Memory B cell (primary cell): Measurements from ENCODE around the gene IFI27L2.

Experiments used
- ATAC-seq: fragments of 150-1000 bp; cut with Tn5 transposase; 2 replicates; pipeline ENCODE4 v1.10.0; 2021; ENCODE audit warnings: low read depth, mild to moderate bottlenecking, moderate library complexity
- DNase-seq, 2 donors: peaks; one replicate each; pipeline ENCODE4 v3.0.0; 2022; ENCODE audit warnings: low spot score in 2 of 2
- H3K27ac Mint-ChIP-seq: one replicate; pipeline ENCODE4 v1.8.0; 2022; ENCODE audit warnings: mild to moderate bottlenecking, moderate library complexity, mixed read lengths
- H3K27me3 Mint-ChIP-seq: one replicate; pipeline ENCODE4 v1.8.0; 2022; ENCODE audit warnings: mixed read lengths
- H3K36me3 Mint-ChIP-seq: one replicate; pipeline ENCODE4 v1.8.0; 2022; ENCODE audit warnings: mild to moderate bottlenecking, mixed read lengths
- H3K4me1 Mint-ChIP-seq: one replicate; pipeline ENCODE4 v1.8.0; 2022; ENCODE audit warnings: mixed read lengths
- H3K4me3 Mint-ChIP-seq: one replicate; pipeline ENCODE4 v1.8.0; 2022; ENCODE audit warnings: mild to moderate bottlenecking, moderate library complexity, mixed read lengths
- H3K9me3 Mint-ChIP-seq: one replicate; pipeline ENCODE4 v1.8.0; 2022; ENCODE audit warnings: mixed read lengths

IFI27L2 gene

DNA sequence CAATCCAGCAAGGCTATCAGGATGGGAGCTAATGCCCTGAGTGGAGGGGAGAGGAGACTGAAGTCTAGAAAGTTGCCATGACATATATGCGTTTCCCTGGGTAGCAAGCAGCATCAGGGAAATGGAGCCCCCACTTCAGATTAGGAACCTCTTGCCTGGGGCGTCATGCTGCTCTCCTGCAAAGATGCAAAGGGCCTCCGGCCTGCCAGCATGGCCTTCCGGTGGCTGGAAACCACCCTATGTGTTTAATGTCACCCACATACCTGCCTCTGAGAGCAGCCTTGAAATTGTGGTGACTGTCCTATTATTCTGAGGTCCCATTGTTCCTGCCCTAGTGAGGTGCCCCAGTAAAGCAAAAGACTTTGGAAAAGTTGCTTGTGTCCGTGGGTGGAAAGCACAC is 10.0 kb upstream of the IFI27L2 start:
- Mint-ChIP-seq H3K27ac (no peak overlapping the region), H3K4me3 (no peak overlapping the region)
- DNase-seq: no peak

DNA sequence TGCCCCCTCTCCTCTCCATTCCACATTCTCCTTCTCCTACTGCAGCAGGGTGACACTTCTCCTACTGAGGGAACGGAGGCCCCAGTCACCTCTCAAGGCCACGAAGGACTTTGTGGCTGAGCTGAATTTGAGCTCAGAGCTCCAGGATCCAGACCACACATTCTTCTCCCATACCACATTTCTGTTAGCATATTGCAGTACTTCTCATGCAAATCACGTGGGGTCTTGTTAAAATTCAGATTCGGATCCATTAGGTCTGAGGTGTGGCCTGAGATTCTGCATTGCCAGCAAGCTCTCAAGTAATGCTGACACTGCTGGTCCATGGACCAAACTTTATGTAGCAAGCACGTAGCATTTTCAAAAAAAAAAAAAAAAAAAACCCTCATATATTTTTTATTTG is 9.6 kb upstream of the IFI27L2 start:
- DNase-seq (no peak), ATAC-seq (no peak)
- Mint-ChIP-seq H3K36me3 (peaks cover 6% of the 10 kb centered on the region), H3K27me3 (peaks cover 7% of the 10 kb centered on the region), H3K4me1 (no peaks in the 10 kb centered on the region), H3K27ac (no peak overlapping the region), H3K9me3 (peaks cover 5% of the 10 kb centered on the region), H3K4me3 (no peak overlapping the region)

More for the DNA sequence above, 10.0 kb upstream of the IFI27L2 start:
- peaks cover 5% of the 10 kb centered on the region for H3K9me3 Mint-ChIP-seq
- ATAC-seq: no peak
- peaks cover 6% of the 10 kb centered on the region for H3K36me3 Mint-ChIP-seq
- H3K27me3 Mint-ChIP-seq: peaks cover 7% of the 10 kb centered on the region
- H3K4me1 Mint-ChIP-seq: no peaks in the 10 kb centered on the region

DNA sequence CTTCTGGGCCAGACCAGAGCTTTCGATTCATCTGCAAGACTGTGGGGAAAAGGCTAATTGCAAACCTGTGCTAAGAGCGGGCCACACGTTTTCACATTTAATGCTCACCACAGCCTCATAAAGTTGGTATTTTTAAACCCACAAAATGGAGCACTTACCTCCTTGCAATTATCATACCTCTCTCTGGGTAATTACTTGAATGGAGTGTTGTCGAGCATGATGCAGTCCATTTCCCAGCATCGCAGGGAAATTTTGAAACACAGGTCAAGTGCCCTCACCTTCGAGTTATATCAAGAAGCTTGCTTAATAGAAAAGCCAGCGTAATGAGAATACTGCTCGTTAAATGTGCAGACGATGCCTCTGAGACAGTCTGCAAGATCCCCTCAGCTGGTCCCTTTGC is 8.8 kb upstream of the IFI27L2 start:
- Mint-ChIP-seq H3K27ac (no peak overlapping the region), H3K9me3 (peaks cover 5% of the 10 kb centered on the region), H3K27me3 (peaks cover 7% of the 10 kb centered on the region), H3K4me3 (no peak overlapping the region), H3K36me3 (peaks cover 6% of the 10 kb centered on the region), H3K4me1 (no peaks in the 10 kb centered on the region)
- DNase-seq (no peak), ATAC-seq (no peak)

DNA sequence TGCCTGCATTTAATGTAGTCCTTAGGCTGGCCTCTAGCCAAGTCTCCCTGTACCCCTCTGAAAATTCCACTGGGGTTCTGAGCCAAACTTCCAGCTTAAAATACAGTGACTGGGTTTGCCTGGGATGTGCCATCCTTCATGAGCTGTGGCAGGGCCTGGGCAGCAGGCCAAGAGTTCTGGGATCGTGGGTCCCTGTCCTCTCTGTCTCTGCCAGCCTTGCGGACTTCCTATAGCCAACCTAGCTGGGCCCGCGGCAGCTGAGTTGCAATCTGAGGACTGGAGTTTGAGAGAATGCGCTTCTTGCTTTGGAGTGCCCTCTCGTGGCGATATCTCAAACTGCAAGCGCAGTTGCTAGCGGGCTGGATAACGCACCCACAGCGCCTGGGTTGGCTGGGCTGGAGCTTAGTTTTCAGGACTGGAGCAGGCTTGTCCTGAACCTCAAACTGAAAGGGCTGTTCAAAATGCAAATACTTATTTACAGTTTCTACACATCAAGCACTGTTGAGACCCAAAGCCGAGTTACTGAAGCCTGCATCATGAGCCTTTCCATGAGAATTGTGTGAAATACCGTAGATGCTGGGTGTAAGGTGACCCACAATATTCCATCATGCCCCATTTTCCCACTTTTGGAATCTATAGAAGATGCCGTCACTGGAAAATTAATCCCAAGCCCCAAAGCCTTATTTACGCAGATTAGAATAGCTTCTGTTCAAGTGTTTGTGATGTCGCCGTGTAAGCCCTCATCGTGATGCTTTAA is 7.3 kb upstream of the IFI27L2 start:
- H3K4me3 Mint-ChIP-seq: no peak overlapping the region
- no peak overlapping the region for H3K27ac Mint-ChIP-seq
- DNase-seq: peak; percentile 80 to 87
- no peaks in the 10 kb centered on the region for H3K4me1 Mint-ChIP-seq
- ATAC-seq: peak; percentile 89
- H3K9me3 Mint-ChIP-seq: peaks cover 5% of the 10 kb centered on the region
- H3K36me3 Mint-ChIP-seq: peaks cover 6% of the 10 kb centered on the region
- H3K27me3 Mint-ChIP-seq: peaks cover 8% of the 10 kb centered on the region

DNA sequence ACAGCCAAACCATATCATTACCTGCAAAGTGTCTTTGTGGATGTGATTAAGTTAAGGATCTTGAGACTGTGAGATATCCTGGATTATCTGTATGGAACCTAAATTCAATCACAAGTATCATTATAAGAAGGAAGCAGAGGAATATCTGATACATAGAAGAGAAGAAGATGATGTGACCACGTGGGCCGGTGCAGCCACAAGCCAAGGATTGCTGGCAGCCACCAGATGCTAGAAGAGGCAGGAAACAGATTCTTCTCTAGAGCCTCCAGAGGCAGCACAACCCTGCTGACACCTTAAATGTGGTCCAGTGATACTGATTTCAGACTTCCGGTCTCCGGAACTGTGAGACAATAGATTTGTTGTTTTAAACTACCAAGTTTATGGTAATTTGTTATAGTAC is 6.1 kb upstream of the IFI27L2 start:
- H3K27ac Mint-ChIP-seq: no peak overlapping the region

DNA sequence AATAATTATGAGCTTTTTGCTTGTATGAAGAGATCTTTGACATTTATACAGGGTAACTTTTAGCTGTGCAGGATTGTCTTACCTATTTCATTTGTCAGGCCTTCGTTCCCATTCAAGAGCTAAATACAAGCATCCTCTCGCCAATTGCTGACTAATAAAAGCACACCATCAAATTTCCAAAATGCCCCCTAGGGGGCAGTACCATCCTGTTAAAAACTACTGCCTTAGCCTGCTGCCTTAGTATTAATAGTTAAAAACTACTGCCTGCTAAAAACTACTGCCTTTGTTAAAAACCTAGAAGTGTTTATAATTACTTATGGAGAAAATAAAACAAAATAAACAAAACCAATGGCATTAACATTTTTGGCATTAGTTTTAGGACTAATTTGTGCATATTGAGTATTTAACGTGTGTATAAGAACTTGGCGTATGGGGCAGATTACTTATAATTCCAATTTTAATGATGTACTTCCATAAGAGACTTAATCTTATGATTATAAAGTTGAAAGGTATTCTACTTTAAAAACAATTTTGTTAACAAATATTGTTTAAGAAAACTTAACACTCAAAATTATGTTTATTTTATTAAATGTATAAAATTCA is 3.0 kb upstream of the IFI27L2 start:
- H3K9me3 Mint-ChIP-seq: peaks cover 5% of the 10 kb centered on the region
- H3K4me1 Mint-ChIP-seq: peaks cover 16% of the 10 kb centered on the region
- ATAC-seq (peak; percentile 43), DNase-seq (peak; percentile 49 to 58)
- H3K36me3 Mint-ChIP-seq: peaks cover 6% of the 10 kb centered on the region
- no peak overlapping the region for H3K27ac Mint-ChIP-seq
- peaks cover 5% of the 10 kb centered on the region for H3K27me3 Mint-ChIP-seq
- no peak overlapping the region for H3K4me3 Mint-ChIP-seq

More for the DNA sequence above, 6.1 kb upstream of the IFI27L2 start:
- no peaks in the 10 kb centered on the region for H3K4me1 Mint-ChIP-seq
- peaks cover 8% of the 10 kb centered on the region for H3K27me3 Mint-ChIP-seq
- DNase-seq (no peak), ATAC-seq (no peak)
- peaks cover 5% of the 10 kb centered on the region for H3K9me3 Mint-ChIP-seq
- H3K4me3 Mint-ChIP-seq: no peak overlapping the region
- peaks cover 6% of the 10 kb centered on the region for H3K36me3 Mint-ChIP-seq

DNA sequence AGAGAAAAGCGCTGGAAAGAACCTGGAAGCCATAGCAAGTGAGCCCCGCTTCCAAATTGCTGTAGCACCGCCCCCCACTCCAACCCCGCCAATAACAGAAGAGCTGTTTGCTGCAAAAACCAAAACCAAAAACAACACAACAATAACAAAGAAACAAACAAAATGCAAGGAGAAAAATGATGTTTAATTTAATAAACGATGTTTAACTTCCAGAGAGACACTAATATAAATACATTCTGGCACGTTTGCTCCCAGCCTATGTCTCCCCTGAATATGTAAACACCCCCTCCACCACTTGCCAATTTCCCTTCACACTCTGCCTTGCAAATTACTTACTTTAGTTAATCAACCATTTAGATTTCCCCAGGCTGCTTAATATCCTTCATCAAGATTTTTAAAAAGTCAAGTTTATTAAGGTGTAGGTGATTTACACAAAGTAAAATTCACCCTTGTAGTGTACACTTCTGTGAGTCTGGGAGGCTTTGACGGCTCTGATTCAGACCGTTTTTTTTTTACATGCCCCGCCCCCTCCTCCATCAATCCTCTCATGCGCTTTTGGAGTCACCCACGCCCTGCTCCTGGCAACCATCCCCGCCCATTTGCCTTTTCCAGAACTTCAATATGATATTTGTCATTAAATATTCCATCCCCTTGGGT is 482 bp upstream of the IFI27L2 start:
- Mint-ChIP-seq H3K36me3 (peaks cover 5% of the 10 kb centered on the region), H3K27ac (peak overlapping the region; percentile 93), H3K9me3 (no peaks in the 10 kb centered on the region), H3K4me3 (peak overlapping the region; percentile 94), H3K4me1 (peaks cover 16% of the 10 kb centered on the region), H3K27me3 (peaks cover 1% of the 10 kb centered on the region)
- DNase-seq (no peak), ATAC-seq (peak; percentile 30)

DNA sequence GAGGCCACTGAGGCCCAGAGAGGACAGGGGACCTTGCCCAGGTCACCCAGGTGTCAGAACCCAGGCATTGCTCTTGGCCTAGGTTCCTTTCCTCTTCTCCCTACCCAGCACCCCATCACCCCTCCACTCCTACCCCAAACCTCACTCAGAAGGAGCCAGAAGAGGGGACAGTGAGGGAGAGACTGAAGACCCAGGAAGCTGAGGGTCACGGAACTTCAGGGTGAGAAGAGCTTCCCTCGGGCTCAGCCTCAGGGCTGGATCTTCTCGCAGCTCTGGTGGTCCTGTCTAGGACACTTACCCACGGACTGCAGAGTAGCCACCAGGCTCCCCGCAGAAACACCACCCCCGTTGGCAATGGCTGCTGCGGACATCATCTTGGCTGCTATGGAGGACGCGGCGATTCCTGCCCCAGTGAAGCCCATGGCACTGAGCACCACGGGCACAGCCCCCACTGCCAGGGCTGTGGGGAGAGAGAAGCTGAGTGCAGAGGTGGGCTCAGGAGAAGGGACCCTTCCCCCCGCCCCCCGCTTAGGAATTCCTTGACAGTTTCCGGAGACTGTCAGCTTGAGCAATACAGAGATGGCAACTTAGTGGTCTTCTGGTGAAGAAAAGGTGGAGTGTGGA is 1.1 kb downstream of the IFI27L2 start:
- Mint-ChIP-seq H3K4me1 (peaks cover 16% of the 10 kb centered on the region), H3K27me3 (peaks cover 1% of the 10 kb centered on the region), H3K27ac (peak overlapping the region; percentile 93), H3K9me3 (no peaks in the 10 kb centered on the region), H3K4me3 (peak overlapping the region; percentile 94), H3K36me3 (peaks cover 5% of the 10 kb centered on the region)
- ATAC-seq (no peak), DNase-seq (no peak)

DNA sequence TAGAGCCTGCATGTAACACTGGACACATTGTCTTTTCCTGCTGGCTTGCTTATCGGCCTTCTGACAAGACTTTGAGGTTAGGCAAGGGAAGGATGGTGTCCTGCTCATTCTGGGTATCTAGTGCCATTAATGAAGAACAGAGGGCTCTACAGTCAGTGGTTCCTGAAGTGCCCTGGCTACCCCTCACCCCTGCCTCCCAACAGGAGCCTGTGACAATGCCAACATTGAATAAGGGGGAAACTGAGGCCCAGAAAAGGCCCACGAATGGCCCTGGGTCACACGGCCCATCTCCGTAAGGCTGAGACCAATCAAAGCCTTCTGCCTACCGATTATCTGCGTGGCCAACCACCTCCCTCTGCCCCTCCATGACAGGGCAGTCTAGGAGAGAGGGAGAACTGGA is 2.1 kb downstream of the IFI27L2 start:
- ATAC-seq (no peak), DNase-seq (no peak)
- peaks cover 4% of the 10 kb centered on the region for H3K27me3 Mint-ChIP-seq
- peaks cover 7% of the 10 kb centered on the region for H3K36me3 Mint-ChIP-seq
- H3K9me3 Mint-ChIP-seq: peaks cover 6% of the 10 kb centered on the region
- H3K4me1 Mint-ChIP-seq: peaks cover 16% of the 10 kb centered on the region
- H3K27ac Mint-ChIP-seq: no peak overlapping the region
- H3K4me3 Mint-ChIP-seq: no peak overlapping the region

DNA sequence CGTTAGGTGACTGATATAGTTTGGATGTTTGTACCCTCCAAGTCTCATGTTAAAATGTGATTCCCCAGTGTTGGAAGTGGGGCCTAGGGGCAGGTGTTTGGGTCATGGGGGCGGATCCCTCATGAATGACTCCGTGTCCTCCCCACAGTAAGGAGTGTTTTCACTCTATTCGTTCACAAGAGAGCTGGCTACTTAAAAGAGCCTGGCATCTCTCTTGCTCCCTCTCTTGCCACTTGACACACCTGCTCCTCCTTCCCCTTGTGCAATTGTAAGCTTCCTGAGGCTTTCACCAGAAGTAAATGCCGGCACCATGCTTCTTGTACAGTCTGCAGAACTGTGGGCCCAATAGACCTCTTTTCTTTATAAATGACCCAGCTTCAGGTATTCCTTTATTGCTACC is 2.6 kb downstream of the IFI27L2 start:
- no peak overlapping the region for H3K4me3 Mint-ChIP-seq
- ATAC-seq: no peak

DNA sequence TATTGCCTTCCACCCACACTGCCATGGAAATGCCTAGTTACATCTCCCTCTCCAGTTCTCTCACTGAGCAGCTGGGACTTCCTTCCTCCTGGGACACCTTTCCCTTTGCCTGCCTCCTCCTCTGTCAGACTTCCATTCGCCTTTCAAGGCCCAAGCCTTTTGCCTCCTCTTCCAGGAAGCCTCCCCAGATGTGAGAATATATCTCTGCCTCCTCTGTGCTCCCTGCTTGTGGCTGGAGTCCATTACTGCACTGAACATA is 3.1 kb downstream of the IFI27L2 start:
- Mint-ChIP-seq H3K27me3 (peaks cover 3% of the 10 kb centered on the region), H3K4me3 (no peak overlapping the region), H3K4me1 (peaks cover 16% of the 10 kb centered on the region), H3K9me3 (peaks cover 7% of the 10 kb centered on the region), H3K36me3 (peaks cover 7% of the 10 kb centered on the region), H3K27ac (no peak overlapping the region)
- ATAC-seq (no peak), DNase-seq (no peak)

More for the DNA sequence above, 2.6 kb downstream of the IFI27L2 start:
- Mint-ChIP-seq H3K27me3 (peaks cover 3% of the 10 kb centered on the region), H3K27ac (no peak overlapping the region), H3K4me1 (peaks cover 16% of the 10 kb centered on the region), H3K9me3 (peaks cover 7% of the 10 kb centered on the region), H3K36me3 (peaks cover 7% of the 10 kb centered on the region)
- no peak for DNase-seq

DNA sequence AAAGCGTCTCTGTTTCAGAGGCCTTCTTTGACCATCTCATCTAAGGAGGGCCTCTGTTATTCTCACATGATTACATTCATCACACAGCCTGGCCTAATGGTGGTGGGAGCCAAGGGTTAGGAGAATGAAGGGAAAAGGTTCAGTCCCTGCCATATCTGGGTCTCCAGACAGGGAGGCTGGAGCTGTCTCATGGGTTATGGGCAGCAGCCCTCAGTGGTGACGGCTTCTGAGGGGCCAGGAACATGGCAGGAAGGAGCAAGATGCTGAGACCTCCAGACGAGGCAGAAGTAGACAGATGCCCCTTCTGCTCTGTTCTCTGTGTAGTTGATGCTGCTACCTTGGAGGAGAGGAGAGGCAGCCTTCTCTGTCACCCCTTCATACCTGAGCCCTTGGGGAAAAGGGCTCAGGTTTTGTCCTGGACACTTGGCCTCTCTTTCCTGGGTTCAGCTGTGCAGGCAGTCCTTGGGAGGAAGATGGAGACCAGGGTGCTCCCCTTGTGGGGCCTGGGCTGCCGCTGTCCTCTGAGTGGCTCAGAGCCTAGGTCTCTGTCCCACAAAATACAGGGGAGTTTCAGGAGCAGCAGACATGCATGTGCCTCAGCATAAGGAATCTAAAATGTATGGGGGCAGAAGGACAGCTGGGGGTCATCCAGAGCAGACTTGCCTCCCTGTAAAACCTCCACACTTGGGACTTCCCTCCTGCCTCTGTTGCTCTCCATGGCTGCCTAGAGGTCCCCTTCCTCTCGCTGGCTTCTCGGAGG is 3.6 kb downstream of the IFI27L2 start:
- Mint-ChIP-seq H3K4me1 (peaks cover 16% of the 10 kb centered on the region), H3K27ac (no peak overlapping the region), H3K9me3 (peaks cover 8% of the 10 kb centered on the region), H3K27me3 (peaks cover 4% of the 10 kb centered on the region), H3K36me3 (peaks cover 8% of the 10 kb centered on the region), H3K4me3 (no peak overlapping the region)
- ATAC-seq: no peak
- DNase-seq: no peak

DNA sequence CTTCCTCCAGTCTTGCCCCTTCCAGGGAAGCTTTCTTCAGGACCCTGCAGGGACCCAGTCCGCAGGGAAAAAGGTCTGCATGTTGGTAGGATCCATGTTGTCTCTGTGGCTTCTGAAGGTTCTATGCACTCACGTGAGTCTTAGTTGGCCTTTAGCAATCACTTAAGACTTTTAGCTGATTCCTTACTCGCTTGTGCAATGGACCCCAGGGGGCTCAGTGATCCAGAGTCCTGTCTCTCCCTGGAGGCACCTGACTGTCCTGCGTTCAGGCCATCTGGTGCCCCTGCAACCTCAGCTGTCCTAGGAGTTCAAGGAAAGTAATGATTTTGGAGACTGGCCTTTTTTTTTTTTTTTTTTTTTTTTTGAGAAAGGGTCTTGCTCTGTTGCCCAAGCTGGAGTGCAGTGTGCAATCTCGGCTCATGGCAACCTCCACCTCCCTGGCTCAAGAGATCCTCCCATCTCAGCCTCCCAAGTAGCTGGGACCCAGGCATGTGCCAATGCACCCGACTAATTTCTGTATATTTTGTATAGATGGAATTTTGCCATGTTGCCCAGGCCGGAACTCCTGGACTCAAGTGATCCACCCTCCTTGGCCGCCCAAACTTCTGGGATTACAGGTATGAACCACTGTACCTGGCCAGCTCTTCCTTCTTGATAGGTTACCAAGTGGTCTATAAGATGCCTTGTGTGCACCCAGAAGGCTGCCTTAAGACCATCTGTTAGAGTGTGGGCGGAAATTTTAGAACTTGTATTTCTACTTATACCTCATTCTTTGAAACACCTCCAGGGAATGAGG is 4.6 kb downstream of the IFI27L2 start:
- H3K36me3 Mint-ChIP-seq: peaks cover 12% of the 10 kb centered on the region
- H3K27me3 Mint-ChIP-seq: peaks cover 5% of the 10 kb centered on the region
- peaks cover 10% of the 10 kb centered on the region for H3K4me1 Mint-ChIP-seq
- no peak overlapping the region for H3K4me3 Mint-ChIP-seq
- peaks cover 11% of the 10 kb centered on the region for H3K9me3 Mint-ChIP-seq
- H3K27ac Mint-ChIP-seq: no peak overlapping the region
- DNase-seq (no peak), ATAC-seq (no peak)
